ENCODE measurements around the gene LRRC47. TPM values are rescaled to one million over a fixed set of nuclear protein-coding genes. Genes with fewer than 3 reads are reported as not detected.

Gene LRRC47
- polyA plus RNA-seq, 4 donors = 16.8 to 44.3 (median 21.4) TPM

GRCh38 chr1:3742439-3743298, 53.6 kb downstream of the LRRC47 start:
- 84 to 89% (median 89%) methylated on average over 24 of the region's 24 CpGs for WGBS, 3 donors
- Histone ChIP-seq H3K4me1 (ENCODE audit: control insufficient read depth in 3 of 3, insufficient read depth in 2 of 3, low read depth in 1 of 3, low read length in 2 of 3) (peaks cover 0 to 3% (median 3%) of the 10 kb centered on the region in 3 donors), H3K27ac (ENCODE audit: low read depth in 1 of 3, low read length in 2 of 3) (no peak overlapping the region), H3K27me3 (ENCODE audit: control insufficient read depth in 3 of 3, insufficient read depth in 3 of 3, low read length in 3 of 3) (no peaks in the 10 kb centered on the region), H3K9me3 (ENCODE audit: control insufficient read depth in 2 of 2, insufficient read depth in 1 of 2, low read depth in 1 of 2, low read length in 1 of 2) (no peaks in the 10 kb centered on the region), H3K4me3 (ENCODE audit: low read depth in 1 of 3, low read length in 3 of 3) (no peak overlapping the region), H3K36me3 (ENCODE audit: control insufficient read depth in 3 of 3, insufficient read depth in 2 of 3, low read depth in 1 of 3, low read length in 3 of 3) (peaks cover 0 to 54% (median 6%) of the 10 kb centered on the region in 3 donors)
- DNase-seq = no peak
- FAIRE-seq = no peak

- FAIRE-seq (no peak), DNase-seq (no peak)
- Histone ChIP-seq H3K27ac (ENCODE audit: low read depth in 1 of 3, low read length in 2 of 3) (no peak overlapping the region), H3K4me3 (ENCODE audit: low read depth in 1 of 3, low read length in 3 of 3) (no peak overlapping the region), H3K9me3 (ENCODE audit: control insufficient read depth in 2 of 2, insufficient read depth in 1 of 2, low read depth in 1 of 2, low read length in 1 of 2) (no peaks in the 10 kb centered on the region), H3K27me3 (ENCODE audit: control insufficient read depth in 3 of 3, insufficient read depth in 3 of 3, low read length in 3 of 3) (no peaks in the 10 kb centered on the region), H3K4me1 (ENCODE audit: control insufficient read depth in 3 of 3, insufficient read depth in 2 of 3, low read depth in 1 of 3, low read length in 2 of 3) (peaks cover 0 to 3% (median 0%) of the 10 kb centered on the region in 3 donors), H3K36me3 (ENCODE audit: control insufficient read depth in 3 of 3, insufficient read depth in 2 of 3, low read depth in 1 of 3, low read length in 3 of 3) (peaks cover 0 to 54% (median 6%) of the 10 kb centered on the region in 3 donors)
- 92 to 95% (median 93%) methylated on average over 22 of the region's 22 CpGs for WGBS, 3 donors
Measured at GRCh38 chr1:3741566-3742438, 54.5 kb downstream of the LRRC47 start.

GRCh38 chr1:3740752-3741151, 55.5 kb downstream of the LRRC47 start:
- Histone ChIP-seq H3K27me3 (ENCODE audit: control insufficient read depth in 3 of 3, insufficient read depth in 3 of 3, low read length in 3 of 3) (no peaks in the 10 kb centered on the region), H3K27ac (ENCODE audit: low read depth in 1 of 3, low read length in 2 of 3) (no peak overlapping the region), H3K4me1 (ENCODE audit: control insufficient read depth in 3 of 3, insufficient read depth in 2 of 3, low read depth in 1 of 3, low read length in 2 of 3) (peaks cover 0 to 3% (median 0%) of the 10 kb centered on the region in 3 donors), H3K36me3 (ENCODE audit: control insufficient read depth in 3 of 3, insufficient read depth in 2 of 3, low read depth in 1 of 3, low read length in 3 of 3) (peaks cover 0 to 62% (median 12%) of the 10 kb centered on the region in 3 donors), H3K4me3 (ENCODE audit: low read depth in 1 of 3, low read length in 3 of 3) (no peak overlapping the region), H3K9me3 (ENCODE audit: control insufficient read depth in 2 of 2, insufficient read depth in 1 of 2, low read depth in 1 of 2, low read length in 1 of 2) (no peaks in the 10 kb centered on the region)
- DNase-seq = no peak
- WGBS, 3 donors = 97 to 98% (median 98%) methylated on average over 13 of the region's 13 CpGs
- FAIRE-seq = no peak

GRCh38 chr1:3740042-3740441, 56.3 kb downstream of the LRRC47 start:
- FAIRE-seq = no peak
- Histone ChIP-seq H3K36me3 (ENCODE audit: control insufficient read depth in 3 of 3, insufficient read depth in 2 of 3, low read depth in 1 of 3, low read length in 3 of 3) (peaks cover 0 to 59% (median 12%) of the 10 kb centered on the region in 3 donors), H3K4me3 (ENCODE audit: low read depth in 1 of 3, low read length in 3 of 3) (no peak overlapping the region), H3K27ac (ENCODE audit: low read depth in 1 of 3, low read length in 2 of 3) (no peak overlapping the region), H3K27me3 (ENCODE audit: control insufficient read depth in 3 of 3, insufficient read depth in 3 of 3, low read length in 3 of 3) (no peaks in the 10 kb centered on the region), H3K9me3 (ENCODE audit: control insufficient read depth in 2 of 2, insufficient read depth in 1 of 2, low read depth in 1 of 2, low read length in 1 of 2) (no peaks in the 10 kb centered on the region), H3K4me1 (ENCODE audit: control insufficient read depth in 3 of 3, insufficient read depth in 2 of 3, low read depth in 1 of 3, low read length in 2 of 3) (peaks cover 0 to under 1% (median 0%) of the 10 kb centered on the region in 3 donors)
- WGBS, 3 donors = 79 to 84% (median 84%) methylated on average over 9 of the region's 9 CpGs
- DNase-seq = no peak

GRCh38 chr1:3738943-3739342, 57.4 kb downstream of the LRRC47 start:
- no peak overlapping the region for H3K4me3 ChIP-seq (ENCODE audit: low read depth in 1 of 3, low read length in 3 of 3)
- DNase-seq (no peak), FAIRE-seq (no peak)
- WGBS, 3 donors = 90 to 95% (median 92%) methylated on average over 12 of the region's 12 CpGs
- no peak overlapping the region for H3K27ac ChIP-seq (ENCODE audit: low read depth in 1 of 3, low read length in 2 of 3)
- no peaks in the 10 kb centered on the region for H3K9me3 ChIP-seq (ENCODE audit: control insufficient read depth in 2 of 2, insufficient read depth in 1 of 2, low read depth in 1 of 2, low read length in 1 of 2)
- H3K36me3 ChIP-seq (ENCODE audit: control insufficient read depth in 3 of 3, insufficient read depth in 2 of 3, low read depth in 1 of 3, low read length in 3 of 3) = peaks cover 0 to 58% (median 12%) of the 10 kb centered on the region in 3 donors
- no peaks in the 10 kb centered on the region for H3K27me3 ChIP-seq (ENCODE audit: control insufficient read depth in 3 of 3, insufficient read depth in 3 of 3, low read length in 3 of 3)
- H3K4me1 ChIP-seq (ENCODE audit: control insufficient read depth in 3 of 3, insufficient read depth in 2 of 3, low read depth in 1 of 3, low read length in 2 of 3) = peaks cover 0 to 8% (median 0%) of the 10 kb centered on the region in 3 donors

GRCh38 chr1:3736708-3737107, 59.6 kb downstream of the LRRC47 start:
- DNase-seq = no peak

GRCh38 chr1:3736131-3736561, 60.2 kb downstream of the LRRC47 start:
- Histone ChIP-seq H3K27me3 (ENCODE audit: control insufficient read depth in 3 of 3, insufficient read depth in 3 of 3, low read length in 3 of 3) (no peaks in the 10 kb centered on the region), H3K36me3 (ENCODE audit: control insufficient read depth in 3 of 3, insufficient read depth in 2 of 3, low read depth in 1 of 3, low read length in 3 of 3) (peaks cover 0 to 38% (median 12%) of the 10 kb centered on the region in 3 donors), H3K27ac (ENCODE audit: low read depth in 1 of 3, low read length in 2 of 3) (no peak overlapping the region), H3K4me1 (ENCODE audit: control insufficient read depth in 3 of 3, insufficient read depth in 2 of 3, low read depth in 1 of 3, low read length in 2 of 3) (peaks cover 0 to 26% (median 0%) of the 10 kb centered on the region in 3 donors), H3K9me3 (ENCODE audit: control insufficient read depth in 2 of 2, insufficient read depth in 1 of 2, low read depth in 1 of 2, low read length in 1 of 2) (no peaks in the 10 kb centered on the region), H3K4me3 (ENCODE audit: low read depth in 1 of 3, low read length in 3 of 3) (no peak overlapping the region)
- no peak for FAIRE-seq
- 90 to 92% (median 91%) methylated on average over 13 of the region's 13 CpGs for WGBS, 3 donors
- DNase-seq = no peak

More at GRCh38 chr1:3736708-3737107, 59.6 kb downstream of the LRRC47 start:
- Histone ChIP-seq H3K36me3 (ENCODE audit: control insufficient read depth in 3 of 3, insufficient read depth in 2 of 3, low read depth in 1 of 3, low read length in 3 of 3) (peaks cover 0 to 43% (median 12%) of the 10 kb centered on the region in 3 donors), H3K4me1 (ENCODE audit: control insufficient read depth in 3 of 3, insufficient read depth in 2 of 3, low read depth in 1 of 3, low read length in 2 of 3) (peaks cover 0 to 26% (median 0%) of the 10 kb centered on the region in 3 donors), H3K9me3 (ENCODE audit: control insufficient read depth in 2 of 2, insufficient read depth in 1 of 2, low read depth in 1 of 2, low read length in 1 of 2) (no peaks in the 10 kb centered on the region), H3K27me3 (ENCODE audit: control insufficient read depth in 3 of 3, insufficient read depth in 3 of 3, low read length in 3 of 3) (no peaks in the 10 kb centered on the region), H3K4me3 (ENCODE audit: low read depth in 1 of 3, low read length in 3 of 3) (no peak overlapping the region), H3K27ac (ENCODE audit: low read depth in 1 of 3, low read length in 2 of 3) (no peak overlapping the region)
- 88 to 92% (median 89%) methylated on average over 14 of the region's 14 CpGs for WGBS, 3 donors
- FAIRE-seq = no peak

GRCh38 chr1:3735688-3736087, 60.6 kb downstream of the LRRC47 start:
- Histone ChIP-seq H3K4me1 (ENCODE audit: control insufficient read depth in 3 of 3, insufficient read depth in 2 of 3, low read depth in 1 of 3, low read length in 2 of 3) (peaks cover 0 to 26% (median 0%) of the 10 kb centered on the region in 3 donors), H3K27me3 (ENCODE audit: control insufficient read depth in 3 of 3, insufficient read depth in 3 of 3, low read length in 3 of 3) (no peaks in the 10 kb centered on the region), H3K36me3 (ENCODE audit: control insufficient read depth in 3 of 3, insufficient read depth in 2 of 3, low read depth in 1 of 3, low read length in 3 of 3) (peaks cover 0 to 35% (median 12%) of the 10 kb centered on the region in 3 donors), H3K27ac (ENCODE audit: low read depth in 1 of 3, low read length in 2 of 3) (no peak overlapping the region), H3K9me3 (ENCODE audit: control insufficient read depth in 2 of 2, insufficient read depth in 1 of 2, low read depth in 1 of 2, low read length in 1 of 2) (no peaks in the 10 kb centered on the region), H3K4me3 (ENCODE audit: low read depth in 1 of 3, low read length in 3 of 3) (no peak overlapping the region)
- no peak for DNase-seq
- no peak for FAIRE-seq
- 85 to 86% (median 86%) methylated on average over 13 of the region's 13 CpGs for WGBS, 3 donors

All from small intestine (tissue), 7 donors.